Neural cell (in vitro differentiated cells): ENCODE measurements around the gene COL4A2. TPM values are rescaled to one million over a fixed set of nuclear protein-coding genes. Genes with fewer than 3 reads are reported as not detected.

Experiments used
- H2AFZ ChIP-seq: fragments of 200-600, 300-800 bp; sonication (generic), shearing (Covaris generic); 2 replicates; pipeline ENCODE4 v1.6.0; 2014; ENCODE audit warnings: low read depth, mild to moderate bottlenecking, antibody characterized with exemption, low read length, moderate library complexity
- H3F3A ChIP-seq: fragments of 200-600 bp; shearing (Covaris generic); 2 replicates; pipeline ENCODE4 v1.6.1; 2016; ENCODE audit warnings: mild to moderate bottlenecking, moderate library complexity, mixed read lengths, antibody characterized with exemption, low read length; ENCODE audit not compliant: insufficient read depth, poor library complexity, severe bottlenecking
- H3K27ac ChIP-seq: fragments of 200-600, 300-800 bp; sonication (generic), shearing (Covaris generic); 2 replicates; pipeline ENCODE4 v1.5.1; 2014; ENCODE audit warnings: mild to moderate bottlenecking, low read length, moderate library complexity
- H3K27me3 ChIP-seq: fragments of 300-800, 200-600 bp; sonication (generic), shearing (Covaris generic); 2 replicates; pipeline ENCODE4 v1.6.0; 2014; ENCODE audit warnings: mild to moderate bottlenecking, low read depth, low read length, moderate library complexity; ENCODE audit not compliant: insufficient read depth
- H3K36me3 ChIP-seq: fragments of 300-800, 200-600 bp; sonication (generic), shearing (Covaris generic); 2 replicates; pipeline ENCODE4 v1.5.1; 2014; ENCODE audit warnings: mild to moderate bottlenecking, antibody characterized with exemption, low read length, moderate library complexity; ENCODE audit not compliant: insufficient read depth
- H3K4me2 ChIP-seq: fragments of 300-800, 200-600 bp; sonication (generic), shearing (Covaris generic); 2 replicates; pipeline ENCODE4 v1.6.0; 2014; ENCODE audit warnings: mild to moderate bottlenecking, low read length
- H3K4me3 ChIP-seq: fragments of 300-800, 200-600 bp; sonication (generic), shearing (Covaris generic); 2 replicates; pipeline ENCODE4 v1.5.1; 2014; ENCODE audit warnings: mild to moderate bottlenecking, low read length, moderate library complexity
- H3K79me2 ChIP-seq: fragments of 200-600 bp; shearing (Covaris generic); replicated peaks from 2 replicates; pipeline ENCODE4 v1.6.0; 2014; ENCODE audit warnings: mild to moderate bottlenecking, low read length, moderate library complexity; ENCODE audit not compliant: insufficient read depth
- H3K9ac ChIP-seq: fragments of 300-800, 200-600 bp; sonication (generic), shearing (Covaris generic); 2 replicates; pipeline ENCODE4 v1.6.1; 2016; ENCODE audit warnings: mild to moderate bottlenecking, low read length, mixed read lengths
- H3K9me2 ChIP-seq: fragments of 200-600 bp; shearing (Covaris generic); 2 replicates; pipeline ENCODE4 v1.6.1; 2016; ENCODE audit warnings: mild to moderate bottlenecking, low read length, mixed read lengths; ENCODE audit not compliant: insufficient read depth
- H3K9me3 ChIP-seq: fragments of 200-600, 300-800 bp; sonication (generic), shearing (Covaris generic); 2 replicates; pipeline ENCODE4 v1.6.1; 2016; ENCODE audit warnings: mild to moderate bottlenecking, mixed run types, low read length, moderate library complexity, mixed read lengths
- H4K20me1 ChIP-seq: fragments of 200-600 bp; shearing (Covaris generic); 2 replicates; pipeline ENCODE4 v1.6.1; 2016; ENCODE audit warnings: mild to moderate bottlenecking, mixed run types; ENCODE audit not compliant: insufficient read depth
- EP300 ChIP-seq: fragments of 450-650 bp; conservative IDR thresholded peaks from 2 replicates; pipeline ENCODE4 v1.6.1; 2014; ENCODE audit warnings: antibody characterized with exemption, mild to moderate bottlenecking, moderate library complexity; ENCODE audit not compliant: poor library complexity, severe bottlenecking
- EZH2 ChIP-seq: fragments of 200-600, 300-800 bp; shearing (Covaris generic), sonication (generic); IDR thresholded peaks from 2 replicates; pipeline ENCODE4 v1.6.1; 2014; ENCODE audit warnings: antibody characterized with exemption, low read length, borderline replicate concordance, mild to moderate bottlenecking; ENCODE audit not compliant: insufficient read depth, poor library complexity, severe bottlenecking
- MXI1 ChIP-seq: fragments of 450-650 bp; conservative IDR thresholded peaks from 2 replicates; pipeline ENCODE4 v1.6.1; 2014; ENCODE audit warnings: antibody characterized with exemption, mild to moderate bottlenecking; ENCODE audit not compliant: poor library complexity, severe bottlenecking
- POLR2AphosphoS5 ChIP-seq: IDR thresholded peaks from 2 replicates; pipeline ENCODE4 v1.6.1; 2012
- RAD21 ChIP-seq: fragments of 450-650 bp; conservative IDR thresholded peaks from 2 replicates; pipeline ENCODE4 v1.6.1; 2014; ENCODE audit warnings: antibody characterized with exemption, mild to moderate bottlenecking, moderate library complexity
- REST ChIP-seq: IDR thresholded peaks from 2 replicates; pipeline ENCODE4 v1.6.1; 2012; ENCODE audit warnings: borderline replicate concordance
- SMC3 ChIP-seq: fragments of 450-650 bp; conservative IDR thresholded peaks from 2 replicates; pipeline ENCODE4 v1.6.1; 2014; ENCODE audit warnings: antibody characterized with exemption, mild to moderate bottlenecking, moderate library complexity; ENCODE audit not compliant: poor library complexity
- TAF1 ChIP-seq: IDR thresholded peaks from 2 replicates; pipeline ENCODE4 v1.6.1; 2012; ENCODE audit warnings: low read depth
- polyA plus RNA-seq: library from polyadenylated mRNA; depleted of rRNA; stranded (reverse); fragments of >200 nt; gene quantifications from 2 replicates; pipeline ENCODE4 v1.2.3, GENCODE V29; 2014
- TF ChIP-seq, protein P1 (sequence below): fragments of 450-650 bp; IDR thresholded peaks from 2 replicates; pipeline ENCODE4 v1.5.1; 2014; ENCODE audit warnings: antibody characterized with exemption, mild to moderate bottlenecking, moderate library complexity; ENCODE audit not compliant: poor library complexity, severe bottlenecking

Gene COL4A2
- polyA plus RNA-seq, 1 donor from 2014 or later, result 30.8 TPM

- Histone ChIP-seq H2AFZ (no peak overlapping the region), H4K20me1 (no peaks in the 10 kb centered on the region), H3F3A (no peaks in the 10 kb centered on the region), H3K9ac (no peak overlapping the region), H3K9me3 (no peaks in the 10 kb centered on the region), H3K4me2 (no peak overlapping the region), H3K4me3 (no peak overlapping the region), H3K27ac (no peak overlapping the region), H3K79me2 (no peaks in the 10 kb centered on the region), H3K27me3 (no peaks in the 10 kb centered on the region), H3K36me3 (no peaks in the 10 kb centered on the region), H3K9me2 (no peaks in the 10 kb centered on the region)
- no peak for TF ChIP-seq POLR2AphosphoS5
Measured at GRCh38 chr13:110341445-110342244, 34.6 kb downstream of the COL4A2 start.

DNA sequence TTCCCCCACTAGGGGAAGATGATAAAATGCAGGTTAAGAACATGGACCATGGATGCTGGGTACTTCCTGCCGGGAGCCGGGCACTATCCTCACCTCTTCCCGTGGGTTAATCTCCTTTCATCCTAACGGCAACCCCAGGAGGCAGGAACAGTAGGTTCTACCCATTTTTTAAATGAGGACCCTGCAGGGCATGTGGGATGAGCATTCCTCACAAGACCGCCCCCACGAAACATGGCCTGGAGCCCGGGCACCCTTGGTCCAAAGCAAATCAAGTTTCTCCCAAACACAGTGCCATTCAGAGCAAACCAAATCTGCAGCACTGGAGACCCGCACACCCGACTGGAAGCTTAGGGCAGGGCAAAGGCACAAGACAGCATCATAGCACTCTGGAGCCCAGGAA lies 35.4 kb downstream of the COL4A2 start:
- TF ChIP-seq TAF1 (no peak), EP300 (no peak), MXI1 (no peak), RAD21 (no peak), SMC3 (no peak), POLR2AphosphoS5 (no peak), REST (no peak), EZH2 (no peak)
- TF ChIP-seq, protein P1, sequence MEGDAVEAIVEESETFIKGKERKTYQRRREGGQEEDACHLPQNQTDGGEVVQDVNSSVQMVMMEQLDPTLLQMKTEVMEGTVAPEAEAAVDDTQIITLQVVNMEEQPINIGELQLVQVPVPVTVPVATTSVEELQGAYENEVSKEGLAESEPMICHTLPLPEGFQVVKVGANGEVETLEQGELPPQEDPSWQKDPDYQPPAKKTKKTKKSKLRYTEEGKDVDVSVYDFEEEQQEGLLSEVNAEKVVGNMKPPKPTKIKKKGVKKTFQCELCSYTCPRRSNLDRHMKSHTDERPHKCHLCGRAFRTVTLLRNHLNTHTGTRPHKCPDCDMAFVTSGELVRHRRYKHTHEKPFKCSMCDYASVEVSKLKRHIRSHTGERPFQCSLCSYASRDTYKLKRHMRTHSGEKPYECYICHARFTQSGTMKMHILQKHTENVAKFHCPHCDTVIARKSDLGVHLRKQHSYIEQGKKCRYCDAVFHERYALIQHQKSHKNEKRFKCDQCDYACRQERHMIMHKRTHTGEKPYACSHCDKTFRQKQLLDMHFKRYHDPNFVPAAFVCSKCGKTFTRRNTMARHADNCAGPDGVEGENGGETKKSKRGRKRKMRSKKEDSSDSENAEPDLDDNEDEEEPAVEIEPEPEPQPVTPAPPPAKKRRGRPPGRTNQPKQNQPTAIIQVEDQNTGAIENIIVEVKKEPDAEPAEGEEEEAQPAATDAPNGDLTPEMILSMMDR, result no peak
- Histone ChIP-seq H3K27me3 (no peaks in the 10 kb centered on the region), H3K9me2 (no peaks in the 10 kb centered on the region), H3K9me3 (no peaks in the 10 kb centered on the region), H4K20me1 (no peaks in the 10 kb centered on the region), H3K79me2 (no peaks in the 10 kb centered on the region), H2AFZ (no peak overlapping the region), H3K4me3 (no peak overlapping the region), H3K27ac (no peak overlapping the region), H3F3A (no peaks in the 10 kb centered on the region), H3K4me2 (no peak overlapping the region), H3K9ac (no peak overlapping the region), H3K36me3 (no peaks in the 10 kb centered on the region)
